GM21576 (cell line): ENCODE data around the gene MROH7.
"Not testable (repeated sequence)": the region's sequence is repeated elsewhere in the genome, so short reads cannot be mapped to it uniquely, and the experiment has no call there.

Experiments
- ATAC-seq: cut with Tn5 transposase; IDR thresholded peaks from one replicate; pipeline ENCODE4 v1.9.1; 2021; ENCODE audit warnings: mild to moderate bottlenecking, moderate library complexity; ENCODE audit not compliant: unreplicated experiment

The MROH7 gene

GRCh38 chr1:54609301-54609921 is 32.2 kb upstream of the MROH7 start:
- no peak for ATAC-seq

GRCh38 chr1:54610048-54610447 is 31.5 kb upstream of the MROH7 start:
- ATAC-seq, result no peak

- ATAC-seq, result no peak
These were observed 30.7 kb upstream of the MROH7 start for GRCh38 chr1:54610601-54611580.

GRCh38 chr1:54611621-54612020 is 30.0 kb upstream of the MROH7 start:
- no peak for ATAC-seq

- ATAC-seq, result no peak
These were observed 27.6 kb upstream of the MROH7 start for GRCh38 chr1:54614024-54614423.

GRCh38 chr1:54614563-54614962 is 27.0 kb upstream of the MROH7 start:
- no peak for ATAC-seq

GRCh38 chr1:54615531-54616279 is 25.9 kb upstream of the MROH7 start:
- ATAC-seq, result no peak

GRCh38 chr1:54619749-54620148 is 21.8 kb upstream of the MROH7 start:
- no peak for ATAC-seq

GRCh38 chr1:54623216-54624007 is 18.2 kb upstream of the MROH7 start, which contains the start of gene FAM151A:
Gene FAM151A, minus strand, starts transcription at chr1:54623525. Its CDS starts 130 bp downstream, at chr1:54623395.
- ATAC-seq, result no peak

- ATAC-seq, result no peak
These were observed 16.8 kb upstream of the MROH7 start for GRCh38 chr1:54624466-54625464.

GRCh38 chr1:54627196-54627595 is 14.4 kb upstream of the MROH7 start:
- ATAC-seq, result no peak

GRCh38 chr1:54635804-54636203 is 5.8 kb upstream of the MROH7 start:
- ATAC-seq, result not testable (repeated sequence)

GRCh38 chr1:54636461-54637446 is 4.8 kb upstream of the MROH7 start:
- not testable (repeated sequence) for ATAC-seq

- ATAC-seq, result no peak
These were observed 1.2 kb upstream of the MROH7 start for GRCh38 chr1:54640361-54640760.

- no peak for ATAC-seq
These were observed 2.1 kb downstream of the MROH7 start for GRCh38 chr1:54643736-54644135.

- no peak for ATAC-seq
These were observed 4.5 kb downstream of the MROH7 start for GRCh38 chr1:54645806-54646676.
